ENCODE measurements around the gene ARHGEF1.

Gene ARHGEF1

GRCh38 chr19:41882568-41883462 is at the start of gene ARHGEF1:
ARHGEF1 (plus strand) TSS chr19:41883184; CDS start chr19:41888083, 4,899 bp downstream.
- Mint-ChIP-seq H3K4me3 (peak within 1 kb of the TSS; percentile 97), H3K27ac (peak within 1 kb of the TSS; percentile 96), H3K27me3 (no peaks in the 10 kb centered on the region), H3K9me3 (no peaks in the 10 kb centered on the region), H3K4me1 (ENCODE audit: low read depth) (peaks cover 69% of the 10 kb centered on the region), H3K36me3 (ENCODE audit: low read depth) (peaks cover 36% of the 10 kb centered on the region)
- peak; percentile 80 for DNase-seq

- Mint-ChIP-seq H3K9me3 (no peaks in the 10 kb centered on the region), H3K4me3 (no peak overlapping the region), H3K36me3 (ENCODE audit: low read depth) (no peaks in the 10 kb centered on the region), H3K4me1 (ENCODE audit: low read depth) (no peaks in the 10 kb centered on the region), H3K27ac (no peak overlapping the region), H3K27me3 (peaks cover 31% of the 10 kb centered on the region)
- no peak for DNase-seq
Observed at GRCh38 chr19:41837981-41838708, 44.8 kb upstream of the ARHGEF1 start.

- Mint-ChIP-seq H3K27ac (no peak overlapping the region), H3K4me3 (no peak overlapping the region), H3K36me3 (ENCODE audit: low read depth) (no peaks in the 10 kb centered on the region), H3K27me3 (peaks cover 31% of the 10 kb centered on the region), H3K4me1 (ENCODE audit: low read depth) (no peaks in the 10 kb centered on the region), H3K9me3 (no peaks in the 10 kb centered on the region)
- DNase-seq = no peak
Observed at GRCh38 chr19:41839211-41839610, 43.8 kb upstream of the ARHGEF1 start.

GRCh38 chr19:41843371-41843770 is 39.6 kb upstream of the ARHGEF1 start:
- H3K36me3 Mint-ChIP-seq (ENCODE audit: low read depth) = no peaks in the 10 kb centered on the region
- no peak overlapping the region for H3K27ac Mint-ChIP-seq

GRCh38 chr19:41844601-41845000 is 38.4 kb upstream of the ARHGEF1 start, which contains the start of gene LYPD4:
LYPD4 (minus strand) TSS chr19:41844683; CDS start chr19:41839285, 5,398 bp downstream.
- Mint-ChIP-seq H3K27ac (no peak within 1 kb of the TSS), H3K36me3 (ENCODE audit: low read depth) (no peaks in the 10 kb centered on the region), H3K4me3 (no peak within 1 kb of the TSS), H3K4me1 (ENCODE audit: low read depth) (no peaks in the 10 kb centered on the region), H3K27me3 (no peaks in the 10 kb centered on the region), H3K9me3 (no peaks in the 10 kb centered on the region)
- no peak for DNase-seq

More at GRCh38 chr19:41843371-41843770, 39.6 kb upstream of the ARHGEF1 start:
- H3K9me3 Mint-ChIP-seq = no peaks in the 10 kb centered on the region
- H3K4me3 Mint-ChIP-seq = no peak overlapping the region
- no peak for DNase-seq
- H3K4me1 Mint-ChIP-seq (ENCODE audit: low read depth) = no peaks in the 10 kb centered on the region
- H3K27me3 Mint-ChIP-seq = peaks cover 8% of the 10 kb centered on the region

- no peaks in the 10 kb centered on the region for H3K9me3 Mint-ChIP-seq
- no peak within 1 kb of the TSS for H3K27ac Mint-ChIP-seq
- no peak within 1 kb of the TSS for H3K4me3 Mint-ChIP-seq
Observed at GRCh38 chr19:41845001-41845050, 38.2 kb upstream of the ARHGEF1 start, which contains the start of gene DMRTC2. DMRTC2 (plus strand) TSS chr19:41845042; CDS start chr19:41847429, 2,387 bp downstream.

GRCh38 chr19:41845051-41845590 is 37.9 kb upstream of the ARHGEF1 start:
- no peak for DNase-seq
- no peaks in the 10 kb centered on the region for H3K9me3 Mint-ChIP-seq
- H3K4me3 Mint-ChIP-seq = no peak overlapping the region
- H3K4me1 Mint-ChIP-seq (ENCODE audit: low read depth) = no peaks in the 10 kb centered on the region
- no peaks in the 10 kb centered on the region for H3K27me3 Mint-ChIP-seq
- no peaks in the 10 kb centered on the region for H3K36me3 Mint-ChIP-seq (ENCODE audit: low read depth)
- H3K27ac Mint-ChIP-seq = no peak overlapping the region

More at GRCh38 chr19:41845001-41845050, 38.2 kb upstream of the ARHGEF1 start, which contains the start of gene DMRTC2:
- Mint-ChIP-seq H3K4me1 (ENCODE audit: low read depth) (no peaks in the 10 kb centered on the region), H3K36me3 (ENCODE audit: low read depth) (no peaks in the 10 kb centered on the region), H3K27me3 (no peaks in the 10 kb centered on the region)
- DNase-seq = no peak

- no peak for DNase-seq
- no peak overlapping the region for H3K4me3 Mint-ChIP-seq
- H3K27ac Mint-ChIP-seq = no peak overlapping the region
- H3K4me1 Mint-ChIP-seq (ENCODE audit: low read depth) = no peaks in the 10 kb centered on the region
- H3K36me3 Mint-ChIP-seq (ENCODE audit: low read depth) = no peaks in the 10 kb centered on the region
- H3K9me3 Mint-ChIP-seq = no peaks in the 10 kb centered on the region
- peaks cover 4% of the 10 kb centered on the region for H3K27me3 Mint-ChIP-seq
Observed at GRCh38 chr19:41847351-41848105, 35.5 kb upstream of the ARHGEF1 start.

- Mint-ChIP-seq H3K36me3 (ENCODE audit: low read depth) (no peaks in the 10 kb centered on the region), H3K4me3 (no peak overlapping the region), H3K9me3 (no peaks in the 10 kb centered on the region), H3K4me1 (ENCODE audit: low read depth) (no peaks in the 10 kb centered on the region), H3K27ac (no peak overlapping the region), H3K27me3 (peaks cover 4% of the 10 kb centered on the region)
- DNase-seq = no peak
Observed at GRCh38 chr19:41848666-41849065, 34.3 kb upstream of the ARHGEF1 start.

GRCh38 chr19:41849067-41849466 is 33.9 kb upstream of the ARHGEF1 start:
- H3K4me1 Mint-ChIP-seq (ENCODE audit: low read depth) = no peaks in the 10 kb centered on the region
- H3K9me3 Mint-ChIP-seq = no peaks in the 10 kb centered on the region
- H3K27me3 Mint-ChIP-seq = peaks cover 4% of the 10 kb centered on the region
- H3K27ac Mint-ChIP-seq = no peak overlapping the region
- H3K36me3 Mint-ChIP-seq (ENCODE audit: low read depth) = no peaks in the 10 kb centered on the region
- DNase-seq = no peak
- no peak overlapping the region for H3K4me3 Mint-ChIP-seq

GRCh38 chr19:41850381-41850780 is 32.6 kb upstream of the ARHGEF1 start:
- no peaks in the 10 kb centered on the region for H3K36me3 Mint-ChIP-seq (ENCODE audit: low read depth)
- no peak overlapping the region for H3K4me3 Mint-ChIP-seq
- DNase-seq = no peak
- peaks cover 4% of the 10 kb centered on the region for H3K27me3 Mint-ChIP-seq
- H3K9me3 Mint-ChIP-seq = no peaks in the 10 kb centered on the region
- no peak overlapping the region for H3K27ac Mint-ChIP-seq
- H3K4me1 Mint-ChIP-seq (ENCODE audit: low read depth) = no peaks in the 10 kb centered on the region

GRCh38 chr19:41851456-41851855 is 31.5 kb upstream of the ARHGEF1 start:
- no peak for DNase-seq
- H3K27me3 Mint-ChIP-seq = peaks cover 4% of the 10 kb centered on the region

GRCh38 chr19:41853344-41853743 is 29.6 kb upstream of the ARHGEF1 start:
- Mint-ChIP-seq H3K4me1 (ENCODE audit: low read depth) (peaks cover 2% of the 10 kb centered on the region), H3K27ac (no peak overlapping the region), H3K4me3 (no peak overlapping the region), H3K36me3 (ENCODE audit: low read depth) (no peaks in the 10 kb centered on the region), H3K27me3 (peaks cover 4% of the 10 kb centered on the region), H3K9me3 (no peaks in the 10 kb centered on the region)
- no peak for DNase-seq

More at GRCh38 chr19:41851456-41851855, 31.5 kb upstream of the ARHGEF1 start:
- no peak overlapping the region for H3K4me3 Mint-ChIP-seq
- H3K9me3 Mint-ChIP-seq = no peaks in the 10 kb centered on the region
- no peak overlapping the region for H3K27ac Mint-ChIP-seq
- H3K36me3 Mint-ChIP-seq (ENCODE audit: low read depth) = no peaks in the 10 kb centered on the region
- H3K4me1 Mint-ChIP-seq (ENCODE audit: low read depth) = no peaks in the 10 kb centered on the region

GRCh38 chr19:41853768-41854167 is 29.2 kb upstream of the ARHGEF1 start:
- Mint-ChIP-seq H3K27me3 (peaks cover 4% of the 10 kb centered on the region), H3K4me1 (ENCODE audit: low read depth) (peaks cover 2% of the 10 kb centered on the region), H3K4me3 (no peak overlapping the region), H3K27ac (no peak overlapping the region), H3K9me3 (no peaks in the 10 kb centered on the region), H3K36me3 (ENCODE audit: low read depth) (no peaks in the 10 kb centered on the region)
- no peak for DNase-seq
